NT2/D1 (cell line): ENCODE measurements around the gene PHACTR1.
A peak's percentile ranks its signal among the peaks of the same experiment; 100 is the strongest.

Experiments used
- DNase-seq: peaks from one replicate; pipeline ENCODE4 v3.0.0-alpha.2; 2011; ENCODE audit warnings: low read depth, low spot score
- H3K27me3 ChIP-seq: 2 replicates; pipeline ENCODE4 v1.6.0; 2011; ENCODE audit warnings: mild to moderate bottlenecking; ENCODE audit not compliant: insufficient read length, insufficient read depth
- H3K36me3 ChIP-seq: 2 replicates; pipeline ENCODE4 v1.6.1; 2011; ENCODE audit warnings: mild to moderate bottlenecking, low read length, mixed read lengths; ENCODE audit not compliant: insufficient read depth, insufficient read length
- H3K4me1 ChIP-seq: 2 replicates; pipeline ENCODE4 v1.5.1; 2011; ENCODE audit not compliant: insufficient read depth, insufficient read length
- H3K4me3 ChIP-seq: 2 replicates; pipeline ENCODE4 v1.5.1; 2011; ENCODE audit warnings: low read depth; ENCODE audit not compliant: insufficient read length
- H3K9ac ChIP-seq: 2 replicates; pipeline ENCODE4 v1.6.0; 2011; ENCODE audit warnings: low read depth; ENCODE audit not compliant: insufficient read length
- H3K9me3 ChIP-seq: 2 replicates; pipeline ENCODE4 v1.5.1; 2011; ENCODE audit warnings: mild to moderate bottlenecking, low read length; ENCODE audit not compliant: insufficient read depth
- SUZ12 ChIP-seq: IDR thresholded peaks from 2 replicates; pipeline ENCODE4 v1.6.1; 2011; ENCODE audit not compliant: insufficient read length, insufficient read depth; ENCODE audit errors: extremely low read depth
- YY1 ChIP-seq: IDR thresholded peaks from 2 replicates; pipeline ENCODE4 v1.6.1; 2011; ENCODE audit not compliant: insufficient read length, insufficient read depth
- ZNF274 ChIP-seq: IDR thresholded peaks from 2 replicates; pipeline ENCODE4 v1.6.1; 2011; ENCODE audit warnings: mild to moderate bottlenecking, low read depth, low read length

Gene PHACTR1

GRCh38 chr6:12890171-12890790, 173.7 kb downstream of the PHACTR1 start:
- TF ChIP-seq YY1 = no peak
- TF ChIP-seq ZNF274 = no peak
- Histone ChIP-seq H3K36me3 (no peaks in the 10 kb centered on the region), H3K9ac (no peak overlapping the region), H3K4me1 (peaks cover 3% of the 10 kb centered on the region), H3K4me3 (no peak overlapping the region), H3K27me3 (no peaks in the 10 kb centered on the region), H3K9me3 (peaks cover 16% of the 10 kb centered on the region; the same call in 1 of the 2 replicates)
- peak; percentile 13 for DNase-seq

DNA sequence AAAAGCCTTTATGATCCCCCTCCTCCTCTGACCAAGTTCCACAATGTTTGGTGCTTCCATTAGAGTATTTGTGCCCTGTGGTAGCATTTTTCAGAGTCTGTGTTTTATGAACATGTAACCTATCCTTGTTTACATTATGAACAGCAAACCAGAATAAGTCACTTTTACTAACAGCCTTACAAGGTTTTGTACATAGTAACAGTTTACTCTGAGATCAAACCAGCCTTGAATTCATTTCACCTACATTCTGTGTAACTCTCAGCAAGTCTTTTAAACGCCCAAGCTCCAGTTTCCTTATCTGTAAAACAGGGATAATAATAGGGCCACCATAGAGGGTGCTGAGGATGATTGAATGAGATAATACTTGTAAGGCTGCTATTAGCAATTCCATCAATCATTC, 175.0 kb downstream of the PHACTR1 start:
- peaks cover 3% of the 10 kb centered on the region for H3K4me1 ChIP-seq
- H3K4me3 ChIP-seq = no peak overlapping the region
- no peak for DNase-seq
- H3K9me3 ChIP-seq = peaks cover 16% of the 10 kb centered on the region; the same call in 1 of the 2 replicates
- no peak for TF ChIP-seq YY1
- TF ChIP-seq ZNF274 = no peak
- TF ChIP-seq SUZ12 = no peak
- H3K9ac ChIP-seq = no peak overlapping the region
- H3K36me3 ChIP-seq = no peaks in the 10 kb centered on the region
- no peaks in the 10 kb centered on the region for H3K27me3 ChIP-seq

DNA sequence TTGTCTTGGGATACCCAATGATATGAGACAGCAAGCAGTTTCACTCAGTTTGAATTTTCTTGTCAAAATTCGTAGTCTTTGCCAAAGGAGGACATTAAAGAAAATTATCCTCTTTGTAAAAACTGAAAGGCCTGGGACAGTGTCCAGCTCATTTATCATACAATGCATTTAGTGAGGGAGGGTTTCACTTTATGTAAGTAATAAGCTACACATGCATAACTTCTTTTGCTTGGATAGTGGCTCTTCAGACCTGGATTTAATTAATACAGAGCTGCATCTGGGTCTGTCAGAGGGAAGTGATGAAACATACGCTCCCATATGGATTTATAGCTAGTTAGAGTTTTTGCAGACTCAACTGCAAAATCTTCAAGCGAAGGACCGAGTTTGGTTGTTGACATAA, 175.6 kb downstream of the PHACTR1 start:
- no peak for DNase-seq
- Histone ChIP-seq H3K27me3 (no peaks in the 10 kb centered on the region), H3K9ac (no peak overlapping the region), H3K9me3 (peaks cover 16% of the 10 kb centered on the region; the same call in 1 of the 2 replicates), H3K4me1 (peaks cover 3% of the 10 kb centered on the region), H3K4me3 (no peak overlapping the region), H3K36me3 (no peaks in the 10 kb centered on the region)
- TF ChIP-seq SUZ12 (no peak), YY1 (no peak), ZNF274 (no peak)

DNA sequence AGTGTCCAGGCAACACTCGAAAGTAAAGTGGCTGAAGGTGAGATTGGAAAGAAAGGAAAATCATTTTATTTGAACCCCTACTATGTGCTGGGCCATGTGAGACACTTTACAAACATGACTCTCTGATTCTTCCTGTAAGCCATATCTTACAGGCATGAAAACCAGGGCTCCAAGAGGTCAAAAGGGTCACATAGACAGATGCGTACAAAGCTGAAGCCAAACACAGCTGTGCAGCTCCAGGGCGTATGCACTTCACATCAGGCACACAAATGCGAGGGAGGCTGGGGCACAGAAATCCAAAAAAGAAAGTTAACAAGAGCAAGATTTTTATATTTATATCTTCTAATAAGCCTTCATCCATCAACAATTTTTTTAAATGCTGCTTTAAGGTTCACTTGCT, 176.5 kb downstream of the PHACTR1 start:
- Histone ChIP-seq H3K9ac (no peak overlapping the region), H3K4me1 (no peaks in the 10 kb centered on the region), H3K4me3 (no peak overlapping the region), H3K9me3 (peaks cover 16% of the 10 kb centered on the region; the same call in 1 of the 2 replicates), H3K27me3 (no peaks in the 10 kb centered on the region), H3K36me3 (no peaks in the 10 kb centered on the region)
- no peak for DNase-seq
- TF ChIP-seq YY1 = no peak
- TF ChIP-seq SUZ12 = no peak
- no peak for TF ChIP-seq ZNF274

DNA sequence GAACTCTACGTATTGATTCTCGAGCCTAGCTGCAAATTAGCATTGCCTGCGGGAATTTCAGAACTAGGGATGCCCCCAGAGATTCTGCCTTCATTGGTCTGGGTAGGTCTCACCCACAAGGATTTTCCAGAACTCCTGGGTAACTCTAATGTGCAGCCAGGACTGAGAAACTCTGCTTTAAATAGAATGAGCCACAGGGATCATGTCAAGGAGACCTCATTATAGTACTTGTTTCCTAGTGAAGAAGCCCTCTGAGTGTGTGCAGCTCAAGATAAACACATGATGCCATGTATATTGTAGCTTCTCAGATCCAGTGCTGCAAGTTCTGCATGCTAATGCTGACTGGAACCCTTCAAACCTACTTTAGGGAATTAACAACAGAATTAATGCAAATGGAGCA, 179.2 kb downstream of the PHACTR1 start:
- H3K4me1 ChIP-seq = no peaks in the 10 kb centered on the region
- no peak overlapping the region for H3K9ac ChIP-seq
- H3K9me3 ChIP-seq = peaks cover 7% of the 10 kb centered on the region; the same call in 1 of the 2 replicates
- H3K27me3 ChIP-seq = no peaks in the 10 kb centered on the region
- no peaks in the 10 kb centered on the region for H3K36me3 ChIP-seq
- no peak overlapping the region for H3K4me3 ChIP-seq
- no peak for DNase-seq
- TF ChIP-seq SUZ12 (no peak), ZNF274 (no peak), YY1 (no peak)

GRCh38 chr6:12896208-12896733, 179.7 kb downstream of the PHACTR1 start:
- DNase-seq = no peak
- H3K36me3 ChIP-seq = no peaks in the 10 kb centered on the region
- no peak overlapping the region for H3K9ac ChIP-seq
- H3K27me3 ChIP-seq = no peaks in the 10 kb centered on the region
- H3K4me1 ChIP-seq = no peaks in the 10 kb centered on the region
- H3K9me3 ChIP-seq = peaks cover 5% of the 10 kb centered on the region; the same call in 1 of the 2 replicates
- H3K4me3 ChIP-seq = no peak overlapping the region
- TF ChIP-seq SUZ12 (no peak), ZNF274 (no peak), YY1 (no peak)

- TF ChIP-seq SUZ12 = no peak
- TF ChIP-seq ZNF274 = no peak
- TF ChIP-seq YY1 = no peak
- Histone ChIP-seq H3K9me3 (no peaks in the 10 kb centered on the region), H3K36me3 (no peaks in the 10 kb centered on the region), H3K4me3 (no peak overlapping the region), H3K27me3 (no peaks in the 10 kb centered on the region), H3K9ac (no peak overlapping the region), H3K4me1 (no peaks in the 10 kb centered on the region)
- no peak for DNase-seq
Measured at GRCh38 chr6:12898603-12899002, 182.0 kb downstream of the PHACTR1 start.
